Endothelial cell of umbilical vein (primary cell): ENCODE data around the gene CXCR6. TPM values are rescaled to one million over a fixed set of nuclear protein-coding genes. Genes with fewer than 3 reads are reported as not detected.

Experiments used
- BruUV-seq: library from RNA; stranded (reverse); fragments of 400-500 nt; replicated peaks from 2 replicates; lab custom pipeline; 2021; lab: Mats Ljungman, UMichigan
- CTCF ChIA-PET: fragments of 300-600, 350-600 bp; sonication (Branson Sonifier 250); formaldehyde crosslinking; loops from one replicate; lab custom pipeline; 2021; ENCODE audit warnings: antibody characterized with exemption, inconsistent platforms; lab: Charles Lee
- POLR2A ChIA-PET: fragments of 300-600, 350-600 bp; sonication (Branson Sonifier 250); formaldehyde crosslinking; loops from one replicate; lab custom pipeline; 2021; ENCODE audit warnings: antibody characterized with exemption, inconsistent platforms; lab: Charles Lee
- DNase-seq: peaks from one replicate; pipeline ENCODE4 v3.0.0-alpha.2; 2011; ENCODE audit warnings: low read depth, low spot score
- FAIRE-seq: peaks from 2 replicates; lab custom pipeline; 2011; peaks lifted over from hg19 to GRCh38; lab: Jason Lieb, UNC
- H2AFZ ChIP-seq: 2 replicates; pipeline ENCODE4 v1.6.0; 2012; ENCODE audit warnings: low read depth, low read length, control low read depth, inconsistent platforms
- H3K27ac ChIP-seq: 2 replicates; pipeline ENCODE4 v1.5.1; 2011; ENCODE audit warnings: low read depth, mild to moderate bottlenecking, control low read depth, low read length, moderate library complexity; ENCODE audit not compliant: insufficient read depth
- H3K27me3 ChIP-seq, 2 experiments: 2 replicates each; pipeline versions ENCODE4 v1.6.0 to v1.6.1; 2011; ENCODE audit warnings: low read length in 2 of 2, mixed read lengths in 1 of 2; ENCODE audit not compliant: control insufficient read depth in 2 of 2, insufficient read depth in 2 of 2
- H3K36me3 ChIP-seq, 2 experiments: 2 replicates in 1 of 2; 3 replicates in 1 of 2; pipeline ENCODE4 v1.5.1; 2011; ENCODE audit warnings: low read length in 2 of 2, mild to moderate bottlenecking in 1 of 2, moderate library complexity in 1 of 2; ENCODE audit not compliant: control insufficient read depth in 2 of 2, insufficient read depth in 2 of 2; ENCODE audit errors: extremely low read depth in 1 of 2
- H3K4me1 ChIP-seq: 3 replicates; pipeline ENCODE4 v1.5.1; 2011; ENCODE audit warnings: mild to moderate bottlenecking, low read length; ENCODE audit not compliant: control insufficient read depth, insufficient read depth; ENCODE audit errors: extremely low read depth
- H3K4me2 ChIP-seq: 2 replicates; pipeline ENCODE4 v1.6.1; 2011; ENCODE audit warnings: low read length, control low read depth, mixed read lengths; ENCODE audit not compliant: insufficient read depth
- H3K4me3 ChIP-seq, 3 experiments: fragments of 200-600 bp in 1 of 3; sonication (generic), shearing (Covaris generic) in 1 of 3; replicated peaks in 1 of 3; 2 replicates each; pipeline ENCODE4 v1.5.1; 2011 to 2016; ENCODE audit warnings: control low read depth in 3 of 3, low read length in 3 of 3, mild to moderate bottlenecking in 2 of 3, inconsistent platforms in 1 of 3, low read depth in 1 of 3, moderate library complexity in 1 of 3; ENCODE audit not compliant: insufficient read depth in 1 of 3
- H3K79me2 ChIP-seq: 2 replicates; pipeline ENCODE4 v1.6.0; 2012; ENCODE audit warnings: low read length, inconsistent platforms; ENCODE audit not compliant: control insufficient read depth, insufficient read depth
- H3K9ac ChIP-seq: replicated peaks from 2 replicates; pipeline ENCODE3; 2011; ENCODE audit warnings: low read length, control low read depth; ENCODE audit not compliant: insufficient read depth; ENCODE audit errors: extremely low read depth
- H3K9me1 ChIP-seq: replicated peaks from 3 replicates; pipeline ENCODE4 v1.6.0; 2011; ENCODE audit warnings: mild to moderate bottlenecking, low read length; ENCODE audit not compliant: control insufficient read depth, insufficient read depth; ENCODE audit errors: extremely low read depth
- H3K9me3 ChIP-seq: replicated peaks from 2 replicates; pipeline ENCODE4 v1.5.1; 2012; ENCODE audit warnings: low read length, inconsistent platforms; ENCODE audit not compliant: control insufficient read depth, insufficient read depth
- H4K20me1 ChIP-seq: replicated peaks from 2 replicates; pipeline ENCODE3; 2011; ENCODE audit warnings: mild to moderate bottlenecking, low read length; ENCODE audit not compliant: control insufficient read depth, insufficient read depth; ENCODE audit errors: extremely low read depth
- CTCF ChIP-seq, 2 donors: IDR thresholded peaks; 1 replicate in 1 of 2; 2 replicates in 1 of 2; pipeline ENCODE4 v1.5.1; 2011; ENCODE audit warnings: low read length in 2 of 2, mild to moderate bottlenecking in 2 of 2, moderate library complexity in 2 of 2, control low read depth in 1 of 2, inconsistent platforms in 1 of 2, low read depth in 1 of 2; ENCODE audit not compliant: insufficient read depth in 1 of 2; ENCODE audit errors: extremely low read depth in 1 of 2
- EZH2 ChIP-seq: IDR thresholded peaks from 2 replicates; pipeline ENCODE4 v1.6.1; 2012; ENCODE audit warnings: borderline replicate concordance, low read depth, mild to moderate bottlenecking, moderate library complexity, low read length, inconsistent platforms; ENCODE audit not compliant: severe bottlenecking
- FOS ChIP-seq: IDR thresholded peaks from 2 replicates; pipeline ENCODE4 v1.6.1; 2011; ENCODE audit warnings: mild to moderate bottlenecking, low read length, moderate library complexity, borderline replicate concordance; ENCODE audit not compliant: insufficient read depth
- GATA2 ChIP-seq: IDR thresholded peaks from 2 replicates; pipeline ENCODE4 v1.7.0; 2011; ENCODE audit warnings: low read depth, mild to moderate bottlenecking, moderate library complexity, mixed read lengths, low read length; ENCODE audit not compliant: insufficient read length, insufficient read depth
- JUN ChIP-seq: IDR thresholded peaks from 2 replicates; pipeline ENCODE4 v1.6.1; 2011; ENCODE audit warnings: borderline replicate concordance, low read depth; ENCODE audit not compliant: insufficient read length, insufficient read depth
- MAX ChIP-seq: IDR thresholded peaks from 2 replicates; pipeline ENCODE4 v1.6.1; 2011; ENCODE audit not compliant: insufficient read depth, insufficient read length
- MYC ChIP-seq: IDR thresholded peaks from one replicate; pipeline ENCODE4 v1.6.1; 2011; ENCODE audit warnings: mild to moderate bottlenecking, low read depth, low read length
- POLR2A ChIP-seq: IDR thresholded peaks from 2 replicates; pipeline ENCODE4 v1.6.1; 2012; ENCODE audit warnings: low read depth, mild to moderate bottlenecking, control low read depth, low read length
- POLR2AphosphoS5 ChIP-seq: IDR thresholded peaks from 2 replicates; pipeline ENCODE4 v1.6.1; 2012; ENCODE audit warnings: low read depth, mild to moderate bottlenecking, control low read depth, low read length, moderate library complexity; ENCODE audit not compliant: insufficient read depth
- dilution Hi-C: fragments of 300-500 bp; cut with MboI; formaldehyde crosslinking; loops from one replicate; pipeline ENCODE4 v1.15.0; 2019; ENCODE audit warnings: low sequenced_read_pairs; ENCODE audit not compliant: extremely low pct_ligation_motif_present
- intact Hi-C: fragments of 100-400 bp; cut with micrococcal nuclease; formaldehyde crosslinking; loops from one replicate; pipeline ENCODE4 v1.10.0; 2022
- polyA plus RNA-seq, 4 experiments: library from polyadenylated mRNA; depleted of rRNA in 3 of 4; stranded (reverse) in 3 of 4; unstranded in 1 of 4; fragments of >200 nt; gene quantifications; 2 replicates each; pipeline versions ENCODE4 v1.2.1 to v1.2.3, GENCODE V29; 2011 to 2012; ENCODE audit warnings: missing spikeins in 1 of 4
- total RNA-seq: library from RNA; stranded (reverse); gene quantifications from 2 replicates; pipeline ENCODE4 v1.2.3, GENCODE V29; 2021

The CXCR6 gene
- total and polyA plus RNA-seq, 2 donors (not counting 3 experiments of a cell fraction or from before 2014, with no cell fraction given), result not detected

DNA sequence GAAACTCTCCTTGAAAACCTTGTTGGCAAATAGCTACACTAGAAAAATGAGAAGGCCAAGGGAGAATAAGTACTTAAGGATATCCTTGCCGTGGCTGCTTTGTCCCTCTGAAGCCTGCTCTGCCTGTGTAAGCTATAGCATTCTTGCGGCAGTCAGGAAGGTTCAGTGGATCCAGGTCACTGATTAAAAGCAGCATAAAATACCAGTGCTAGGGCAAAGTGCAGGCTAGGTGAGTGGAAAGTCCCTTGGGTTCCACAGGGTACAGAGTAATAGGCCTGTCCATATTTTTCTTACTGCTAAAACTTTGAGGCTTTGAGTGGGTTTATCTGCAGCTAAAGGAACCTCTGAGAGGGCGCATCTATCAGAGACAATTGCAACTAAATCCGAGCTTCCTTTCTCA lies 10.3 kb downstream of the CXCR6 start:
- CTCF ChIA-PET, result interaction anchor here (1.3 to 4.8 kb wide), 2 partner anchors 14 to 125 kb away, joined by 4 to 22 read pairs; no protein-coding TSS in a partner anchor
- DNase-seq (no peak), FAIRE-seq (no peak)
- intact Hi-C loops, result no loop called here
- BruUV-seq, result no TSS peak
- POLR2A ChIA-PET, result no interaction called here
- Histone ChIP-seq H3K9me3 (no peaks in the 10 kb centered on the region), H3K4me1 (no peaks in the 10 kb centered on the region), H3K27me3 (no peaks in the 10 kb centered on the region), H3K79me2 (no peaks in the 10 kb centered on the region), H2AFZ (no peak overlapping the region), H3K4me2 (no peak overlapping the region), H4K20me1 (no peaks in the 10 kb centered on the region), H3K27ac (no peak overlapping the region), H3K36me3 (peaks cover 12 to 65% of the 10 kb centered on the region in 2 experiments), H3K9me1 (no peaks in the 10 kb centered on the region), H3K4me3 (no peak overlapping the region), H3K9ac (no peak overlapping the region)
- dilution Hi-C loops, result no loop called here
- TF ChIP-seq POLR2A (no peak), MAX (no peak), CTCF (IDR thresholded peaks at IDR 0.05; ENCODE audit: extremely low read depth in 1 of 2, insufficient read depth in 1 of 2, low read depth in 1 of 2, low read length in 2 of 2) (no peak), EZH2 (no peak), FOS (no peak), POLR2AphosphoS5 (no peak), GATA2 (no peak), JUN (no peak), MYC (no peak)
